RPMI8226 (cell line): ENCODE measurements around the gene CCZ1B.
"Not testable (repeated sequence)": the region's sequence is repeated elsewhere in the genome, so short reads cannot be mapped to it uniquely, and the experiment has no call there.

Source experiments
- DNase-seq: peaks from one replicate; pipeline ENCODE4 v3.0.0-alpha.2; 2015

Gene CCZ1B

GRCh38 chr7:6826151-6826550 lies at the start of gene CCZ1B:
TSS of gene CCZ1B (minus strand) at chr7:6826275. CDS start at chr7:6826197, 78 bp downstream.
- DNase-seq, result peak; percentile 85

GRCh38 chr7:6875022-6875421 lies 48.9 kb upstream of the CCZ1B start:
- not testable (repeated sequence) for DNase-seq

GRCh38 chr7:6872246-6872945 lies 46.3 kb upstream of the CCZ1B start:
- DNase-seq, result not testable (repeated sequence)

- DNase-seq, result not testable (repeated sequence)
Measured at GRCh38 chr7:6871421-6872144, 45.5 kb upstream of the CCZ1B start.

DNA sequence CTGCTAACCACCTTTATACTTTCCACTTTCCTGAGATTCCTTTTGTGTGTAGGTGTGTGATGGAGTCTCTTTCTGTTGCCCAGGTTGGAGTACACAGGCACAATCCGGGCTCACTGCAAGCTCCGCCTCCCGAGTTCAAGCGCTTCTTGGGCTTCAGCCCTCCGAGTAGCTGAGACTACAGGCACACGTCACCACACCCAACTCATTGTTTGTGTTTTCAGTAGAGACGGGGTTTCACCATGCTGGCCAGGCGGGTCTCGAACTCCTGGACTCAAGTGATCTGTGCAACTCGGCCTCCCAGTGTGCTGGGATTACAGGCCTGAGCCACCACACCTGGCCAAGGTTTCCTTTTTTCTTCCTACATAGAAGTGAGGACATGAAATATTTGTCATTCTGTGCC lies 38.7 kb upstream of the CCZ1B start:
- not testable (repeated sequence) for DNase-seq

DNA sequence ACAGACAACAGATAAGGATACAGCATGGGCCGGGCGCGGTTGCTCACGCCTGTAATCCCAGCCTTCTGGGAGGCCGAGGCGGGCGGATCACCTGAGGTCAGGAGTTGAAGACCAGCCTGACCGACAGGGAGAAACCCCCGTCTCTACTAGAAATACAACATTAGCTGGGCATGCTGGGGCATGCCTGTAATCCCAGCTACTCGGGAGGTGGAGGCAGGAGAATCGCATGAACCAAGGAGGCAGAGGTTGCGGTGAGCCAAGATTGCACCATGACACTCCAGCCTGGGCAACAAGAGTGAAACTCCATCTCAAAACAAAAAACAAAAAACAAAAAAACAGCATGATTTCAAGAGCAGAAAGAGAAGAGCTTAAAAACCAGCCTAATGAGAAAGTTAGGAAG lies 38.1 kb upstream of the CCZ1B start:
- not testable (repeated sequence) for DNase-seq

GRCh38 chr7:6862876-6863275 lies 36.8 kb upstream of the CCZ1B start:
- DNase-seq, result not testable (repeated sequence)

GRCh38 chr7:6857721-6858314 lies 31.7 kb upstream of the CCZ1B start:
- DNase-seq, result peak; percentile 67

DNA sequence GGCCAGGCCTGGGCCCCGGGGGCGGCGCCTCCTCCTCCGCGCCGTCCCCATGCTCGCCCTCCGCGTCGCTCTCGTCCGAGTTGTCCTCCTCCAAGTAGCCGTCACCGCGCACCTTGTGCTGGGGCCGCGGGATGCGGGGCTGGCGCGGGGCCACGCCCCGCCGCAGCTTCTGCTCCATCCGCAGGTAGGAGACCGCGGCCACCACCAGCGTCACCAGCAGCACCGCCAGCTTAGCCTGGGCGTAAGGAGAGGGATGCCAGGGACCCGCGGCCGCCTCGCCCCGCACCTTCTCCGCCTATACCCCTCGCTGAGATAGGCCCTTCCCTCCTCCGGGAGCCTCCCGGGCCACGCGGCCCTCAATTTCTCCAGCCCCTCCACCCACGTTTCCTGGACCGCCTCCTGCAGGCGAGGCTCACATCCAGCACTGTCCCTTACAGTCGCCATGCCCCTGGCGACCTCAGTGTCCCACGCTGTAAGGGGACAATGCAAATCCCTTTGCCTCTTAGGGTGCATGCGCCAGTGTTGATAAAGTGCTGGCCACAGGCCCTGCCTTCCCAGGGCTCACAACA lies 29.6 kb upstream of the CCZ1B start:
- not testable (repeated sequence) for DNase-seq

DNA sequence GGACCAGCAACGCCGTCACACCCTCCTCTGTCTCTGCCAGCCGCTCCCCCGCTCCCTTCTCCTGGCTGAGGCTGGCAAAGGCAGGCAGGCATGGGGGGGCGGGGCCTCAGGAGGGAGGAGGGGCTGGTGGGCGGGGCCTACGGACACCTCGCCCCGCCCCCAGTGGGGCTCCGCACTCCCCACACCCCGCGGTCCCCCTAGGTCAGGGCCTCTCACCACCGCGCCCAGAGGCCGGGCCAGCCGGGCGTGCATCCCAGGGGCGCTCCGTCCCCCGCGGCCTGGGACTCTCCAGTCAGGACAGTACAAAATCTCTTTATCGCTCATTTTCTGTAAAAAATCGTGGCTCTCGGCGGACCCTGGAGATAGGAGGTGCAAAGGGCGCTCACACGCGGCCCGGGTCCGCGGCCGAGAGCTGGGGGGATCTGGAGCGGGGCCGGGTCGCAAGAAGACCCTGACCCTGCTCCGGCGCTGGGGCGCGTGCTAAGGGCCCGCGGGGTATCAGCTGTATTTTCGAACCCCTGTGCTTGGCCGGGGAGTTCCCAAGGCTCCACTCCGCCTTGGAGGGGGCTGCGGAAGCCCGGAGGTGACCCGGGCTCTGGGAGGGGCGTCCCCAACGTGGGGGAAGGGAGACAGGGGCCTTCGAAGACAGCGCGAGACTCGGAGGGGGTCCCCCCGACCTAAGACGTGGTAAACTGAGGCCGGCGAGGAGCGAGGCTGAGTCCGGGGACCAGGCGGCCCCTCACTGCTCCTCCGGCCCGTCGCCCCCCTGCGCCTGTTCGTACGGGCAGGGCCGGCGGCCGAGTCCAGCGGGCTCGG lies 28.9 kb upstream of the CCZ1B start:
- DNase-seq, result not testable (repeated sequence)

- not testable (repeated sequence) for DNase-seq
Measured at GRCh38 chr7:6853681-6854080, 27.6 kb upstream of the CCZ1B start.

- not testable (repeated sequence) for DNase-seq
Measured at GRCh38 chr7:6849127-6849526, 23.1 kb upstream of the CCZ1B start.

DNA sequence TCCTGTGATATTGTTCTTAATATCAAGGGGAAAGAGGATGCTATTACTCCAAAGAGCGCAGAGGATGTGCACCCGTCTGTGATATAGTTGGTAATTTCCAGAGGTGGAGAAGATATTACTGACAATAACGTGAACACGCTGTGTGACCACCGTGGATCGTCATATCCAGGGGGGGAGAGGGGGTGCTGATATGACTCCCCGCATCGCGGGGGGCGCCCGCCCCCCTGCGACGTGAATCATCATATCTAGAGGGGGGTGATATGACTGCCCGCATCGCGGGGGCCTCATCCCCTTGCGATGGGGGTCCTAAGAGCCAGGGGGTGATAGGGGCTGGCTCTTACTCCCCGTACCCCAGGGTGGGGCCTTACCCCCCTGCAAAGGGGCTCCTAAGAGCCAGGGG lies 21.7 kb upstream of the CCZ1B start:
- not testable (repeated sequence) for DNase-seq

DNA sequence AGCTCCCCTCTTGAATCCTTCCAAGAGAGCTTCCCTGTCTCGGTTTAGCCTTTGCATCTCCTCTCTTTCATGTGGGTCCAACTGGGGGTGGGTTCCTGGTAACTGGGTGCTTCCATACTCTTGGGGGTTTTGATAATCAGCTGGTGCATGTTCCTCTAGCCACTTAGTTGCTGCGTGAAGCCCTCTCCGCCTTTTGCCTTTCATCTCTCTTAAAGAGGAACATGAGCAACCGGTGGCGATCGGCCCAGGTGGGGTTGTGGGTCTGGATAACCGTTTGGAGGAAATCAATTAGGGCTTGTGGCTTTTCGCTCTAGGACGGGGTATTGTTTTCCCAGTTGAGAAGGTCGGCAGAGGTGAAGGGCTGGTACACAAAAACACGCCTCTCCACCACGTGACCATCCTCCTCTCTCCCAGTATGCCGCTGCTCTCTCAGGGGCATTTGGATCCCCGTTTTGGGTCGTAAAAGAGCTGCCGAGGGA lies 19.9 kb upstream of the CCZ1B start:
- DNase-seq, result peak; percentile 28

DNA sequence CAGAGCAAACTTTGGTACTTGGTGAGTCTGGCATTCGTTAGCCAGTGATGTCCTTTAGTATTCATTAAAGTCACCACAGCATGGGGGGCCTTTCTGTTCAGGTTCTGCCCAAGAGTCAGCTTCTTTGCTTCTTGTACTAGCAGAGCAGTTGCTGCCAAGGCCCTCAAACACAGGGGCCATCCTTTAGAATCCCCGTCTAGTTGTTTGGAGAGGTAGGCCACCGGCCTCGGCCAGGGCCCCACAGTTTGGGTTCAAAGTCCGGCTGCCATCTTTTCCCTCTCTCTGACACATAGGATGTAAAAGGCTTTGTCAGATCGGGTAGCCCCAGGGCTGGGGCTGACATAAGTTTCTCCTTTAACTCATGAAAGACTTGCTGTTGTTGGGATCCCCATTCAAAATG lies 17.6 kb upstream of the CCZ1B start:
- not testable (repeated sequence) for DNase-seq

DNA sequence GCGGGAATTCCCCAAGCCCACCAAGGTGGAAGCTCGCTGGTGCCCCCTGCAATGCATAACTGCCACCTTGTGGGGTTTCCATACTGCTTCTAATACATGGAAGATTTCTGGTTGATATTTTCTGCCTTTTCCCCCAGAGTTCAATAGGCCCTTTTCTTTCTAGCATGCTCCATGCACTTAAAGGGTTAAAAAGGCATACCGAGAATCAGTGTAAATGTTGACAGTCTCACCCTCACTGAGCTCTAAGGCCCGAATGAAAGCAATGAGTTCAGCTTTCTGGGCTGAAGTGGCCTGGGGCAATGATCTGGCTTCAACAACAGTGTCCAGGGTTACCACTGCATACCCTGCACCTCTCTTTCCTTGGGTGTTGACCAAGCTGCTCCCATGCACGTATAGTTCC lies 17.0 kb upstream of the CCZ1B start:
- not testable (repeated sequence) for DNase-seq

DNA sequence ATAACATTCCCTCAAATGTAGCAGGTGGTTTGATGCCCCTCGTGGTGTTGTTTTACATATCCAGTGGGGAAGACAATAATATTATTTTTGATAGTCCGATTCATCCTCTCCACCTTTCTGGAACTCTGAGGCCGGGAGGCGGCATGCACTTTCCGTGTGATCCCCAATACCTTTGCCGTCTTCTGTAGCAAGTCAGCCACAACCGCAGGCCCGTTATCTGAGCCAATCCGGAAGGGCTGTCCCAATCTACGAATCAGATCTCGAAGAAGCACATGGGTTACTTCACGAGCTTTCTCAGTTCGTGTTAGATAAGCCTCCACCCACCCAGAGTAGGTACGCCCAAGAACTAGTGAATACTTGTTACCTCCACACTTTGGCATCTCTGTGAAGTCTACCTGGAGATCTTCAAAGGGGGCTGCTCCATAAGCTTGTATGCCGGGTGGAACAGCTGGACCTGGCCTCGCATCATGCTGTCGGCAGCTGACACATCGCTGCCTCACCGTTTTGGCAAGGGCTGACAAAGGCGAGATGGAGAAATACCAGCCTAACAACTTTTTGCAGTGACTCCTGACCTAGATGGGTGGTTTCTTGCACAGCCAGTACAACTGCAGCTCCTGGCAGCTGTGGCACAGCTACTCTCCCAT lies 16.3 kb upstream of the CCZ1B start:
- DNase-seq, result not testable (repeated sequence)

DNA sequence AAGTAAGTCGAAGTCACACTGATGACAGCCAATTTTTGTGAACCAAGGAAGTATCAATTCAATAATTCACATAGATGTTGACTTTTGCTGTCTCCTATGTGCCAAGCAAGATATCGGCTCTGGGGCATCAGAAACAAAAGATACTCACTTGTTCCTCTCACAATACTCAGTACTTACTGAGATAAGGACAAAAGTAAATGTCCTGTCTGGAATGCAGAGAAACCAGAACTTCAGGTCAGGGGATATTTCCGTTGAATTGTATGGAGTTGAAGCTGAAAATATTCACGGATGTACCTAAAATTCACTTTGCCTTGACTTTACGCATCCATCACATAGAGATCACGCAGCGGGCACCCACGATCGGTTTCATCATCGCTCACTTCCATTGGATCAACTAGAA lies 11.0 kb upstream of the CCZ1B start:
- not testable (repeated sequence) for DNase-seq

DNA sequence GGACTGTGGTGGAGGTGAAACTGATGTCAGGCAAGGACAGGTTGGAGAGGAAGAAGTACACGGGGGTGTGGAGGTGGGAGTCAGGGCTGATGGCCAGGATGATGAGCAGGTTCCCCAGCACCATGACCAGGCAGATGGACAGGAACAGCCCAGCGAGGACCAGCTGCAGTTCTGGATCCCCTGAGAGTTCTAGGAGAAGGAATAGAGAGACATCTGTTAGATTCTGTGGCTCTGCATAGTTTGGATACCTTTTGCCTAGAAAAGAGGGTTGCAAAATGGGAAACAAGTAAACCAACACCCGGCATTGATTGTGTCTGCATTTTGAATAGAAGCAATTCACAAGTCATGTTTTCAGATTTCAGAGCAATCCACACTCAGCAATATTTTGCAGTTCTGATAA lies 9.4 kb upstream of the CCZ1B start:
- not testable (repeated sequence) for DNase-seq

DNA sequence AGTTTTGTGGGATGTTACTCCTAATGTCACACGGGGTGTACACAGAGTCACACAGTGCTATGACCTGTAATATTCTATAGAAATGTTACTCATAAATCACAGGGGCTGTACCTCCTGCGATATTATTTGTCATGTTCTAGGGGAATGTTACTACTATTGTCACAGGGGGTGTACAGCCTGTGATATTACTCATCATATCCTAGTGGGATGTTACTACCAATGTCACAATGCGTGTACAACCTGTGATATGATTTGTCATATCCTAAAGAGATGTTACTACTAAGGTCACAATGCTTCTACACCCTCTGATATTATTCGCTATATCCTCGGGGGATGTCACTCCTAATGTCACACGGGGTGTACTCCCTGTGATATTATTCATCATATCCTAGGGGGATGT lies 7.6 kb upstream of the CCZ1B start:
- no peak for DNase-seq

DNA sequence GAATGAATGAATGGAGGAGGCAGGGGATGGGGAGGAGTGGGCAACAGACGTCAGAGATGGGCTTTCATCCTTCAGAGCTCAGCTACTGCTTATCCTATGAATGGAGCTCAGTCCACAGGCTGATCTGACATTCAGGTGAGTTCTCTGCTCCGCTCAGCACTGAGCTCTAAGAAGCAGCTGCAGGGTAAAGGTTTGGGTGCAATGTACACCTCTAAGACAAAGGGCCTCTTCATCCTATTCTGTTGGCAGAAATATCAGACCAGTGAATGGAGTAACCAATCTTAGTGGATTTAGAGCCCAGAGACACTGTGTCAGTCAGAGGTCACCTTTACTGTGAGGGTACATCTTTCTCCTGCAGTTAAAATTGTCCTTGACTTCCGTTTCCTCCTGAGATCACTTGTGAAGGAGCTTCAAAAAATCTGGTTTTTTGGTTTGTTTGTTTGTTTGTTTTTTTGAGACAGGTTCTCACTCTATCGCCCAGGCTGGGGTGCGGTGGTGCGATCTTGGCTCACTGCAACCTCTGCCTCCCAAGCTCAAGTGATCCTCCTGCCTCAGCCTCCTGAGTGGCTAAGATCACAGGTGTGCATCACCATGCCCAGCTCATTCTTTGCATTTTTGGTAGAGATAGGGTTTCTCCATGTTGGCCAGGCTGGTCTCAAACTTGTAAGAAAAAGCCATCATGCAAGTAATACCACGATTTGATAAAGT lies 5.1 kb upstream of the CCZ1B start:
- DNase-seq, result no peak
